PFSK-1 (cell line): ENCODE results near the gene CR1.

ENCODE experiments used
- FOXP2 ChIP-seq: optimal IDR thresholded peaks from 2 replicates; pipeline ENCODE3; 2011; ENCODE audit warnings: borderline replicate concordance, control low read depth, inconsistent platforms; ENCODE audit not compliant: insufficient read depth; ENCODE audit errors: extremely low read length, extremely low read depth
- POLR2AphosphoS5 ChIP-seq: IDR thresholded peaks from 2 replicates; pipeline ENCODE4 v1.6.1; 2012; ENCODE audit warnings: low read depth, mild to moderate bottlenecking, control low read depth, low read length, moderate library complexity
- REST ChIP-seq, 2 experiments: IDR thresholded peaks; 2 replicates each; pipeline versions ENCODE4 v1.6.1 to v1.8.0; 2011 to 2012; ENCODE audit warnings: low read depth in 2 of 2, low read length in 2 of 2, control low read depth in 1 of 2, inconsistent platforms in 1 of 2, mild to moderate bottlenecking in 1 of 2, moderate library complexity in 1 of 2; ENCODE audit not compliant: insufficient read depth in 1 of 2
- SIN3A ChIP-seq: IDR thresholded peaks from 2 replicates; pipeline ENCODE4 v1.6.1; 2012; ENCODE audit warnings: mild to moderate bottlenecking, low read length, moderate library complexity, borderline replicate concordance; ENCODE audit not compliant: insufficient read depth
- TAF1 ChIP-seq: IDR thresholded peaks from 2 replicates; pipeline ENCODE4 v1.6.1; 2012; ENCODE audit warnings: low read length, control low read depth, borderline replicate concordance; ENCODE audit not compliant: insufficient read depth

CR1 gene

GRCh38 chr1:207501071-207501470, 5.1 kb downstream of the CR1 start:
- TF ChIP-seq REST (IDR thresholded peaks at IDR 0.05; ENCODE audit: insufficient read depth in 1 of 2, low read depth in 2 of 2, low read length in 2 of 2), result no peak
- TF ChIP-seq SIN3A, result no peak
- TF ChIP-seq POLR2AphosphoS5, result no peak
- TF ChIP-seq TAF1, result no peak

GRCh38 chr1:207502726-207503125, 6.8 kb downstream of the CR1 start:
- TF ChIP-seq TAF1 (no peak), FOXP2 (no peak), POLR2AphosphoS5 (no peak), SIN3A (no peak), REST (IDR thresholded peaks at IDR 0.05; ENCODE audit: insufficient read depth in 1 of 2, low read depth in 2 of 2, low read length in 2 of 2) (no peak)

- TF ChIP-seq POLR2AphosphoS5 (no peak), REST (IDR thresholded peaks at IDR 0.05; ENCODE audit: insufficient read depth in 1 of 2, low read depth in 2 of 2, low read length in 2 of 2) (no peak), TAF1 (no peak), SIN3A (no peak), FOXP2 (no peak)
These were observed 8.0 kb downstream of the CR1 start for GRCh38 chr1:207503950-207504349.

GRCh38 chr1:207504438-207504837, 8.5 kb downstream of the CR1 start:
- TF ChIP-seq SIN3A (no peak), REST (IDR thresholded peaks at IDR 0.05; ENCODE audit: insufficient read depth in 1 of 2, low read depth in 2 of 2, low read length in 2 of 2) (no peak), FOXP2 (no peak), TAF1 (no peak), POLR2AphosphoS5 (no peak)

GRCh38 chr1:207510444-207510843, 14.5 kb downstream of the CR1 start:
- TF ChIP-seq POLR2AphosphoS5, result no peak
- TF ChIP-seq FOXP2, result no peak
- TF ChIP-seq REST (IDR thresholded peaks at IDR 0.05; ENCODE audit: insufficient read depth in 1 of 2, low read depth in 2 of 2, low read length in 2 of 2), result no peak
- no peak for TF ChIP-seq SIN3A
- no peak for TF ChIP-seq TAF1
